ENCODE results near the gene ZNF225. TPM values are rescaled to one million over a fixed set of nuclear protein-coding genes. Genes with fewer than 3 reads are reported as not detected.

Gene ZNF225
- 1 to 10 TPM in 3 of 4 donors, under 1 TPM in 1; 0.75 to 1.4 (median 1.1) TPM for total RNA-seq

DNA sequence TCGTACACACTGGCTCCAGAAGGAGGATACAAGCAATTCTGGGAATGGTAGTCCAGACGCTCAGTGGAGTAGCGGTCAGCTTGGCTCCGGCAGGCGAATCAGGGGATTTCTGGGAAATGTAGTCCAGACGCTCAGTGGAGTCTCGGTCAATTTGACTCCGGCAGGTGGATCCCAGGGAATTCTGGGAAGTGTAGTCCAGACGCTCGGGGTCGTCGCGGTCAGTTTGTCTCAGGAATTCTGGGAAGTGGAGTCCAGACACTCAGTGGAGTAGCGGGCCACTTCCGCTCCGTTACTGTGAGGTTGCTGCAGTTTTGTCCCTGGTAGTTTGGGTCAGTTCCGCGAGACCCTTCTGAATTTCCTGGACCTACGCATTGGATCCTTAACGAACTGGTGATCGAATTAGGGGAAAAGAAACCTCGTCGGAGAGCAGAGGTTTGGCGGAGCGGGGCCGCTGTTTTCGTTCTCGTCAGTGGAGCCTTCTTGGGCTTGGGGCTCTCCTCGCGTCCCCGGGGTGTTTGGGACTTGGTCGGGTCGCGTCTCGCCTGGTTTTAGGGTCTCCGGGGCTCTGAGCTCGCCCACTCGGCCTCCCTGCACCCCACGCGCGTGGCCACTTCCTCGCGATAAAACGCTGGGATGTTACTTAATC is at the start of gene ZNF225:
Gene ZNF225 (plus strand): TSS at position 262 of the 646 bp plus-strand sequence. CDS start 2,429 bp downstream, outside the sequence.
- H3K9me3 ChIP-seq: peaks cover 0 to 17% (median 12%) of the 10 kb centered on the region in 3 donors
- in situ Hi-C loops (cut with MboI; ENCODE audit: low sequenced_read_pairs in 4 of 4): loop anchor here in 2 of 4 donors (5.0 to 10.0 kb wide), 4 partner anchors 99 to 192 kb away; partner anchors contain the start of genes ZNF227 (in 2 of the 2), ZNF235 (in 2 of the 2) and ZNF230 (in 1 of the 2)
- H3K27me3 ChIP-seq: no peaks in the 10 kb centered on the region
- ATAC-seq: peak; percentile 100
- peaks cover 8 to 45% of the 10 kb centered on the region in 2 donors for H3K36me3 ChIP-seq
- peak within 1 kb of the TSS; percentile 73 to 86 (median 84) for H3K27ac ChIP-seq
- H3K4me1 ChIP-seq: peaks cover 14 to 18% of the 10 kb centered on the region in 2 donors
- TF ChIP-seq, protein P1, sequence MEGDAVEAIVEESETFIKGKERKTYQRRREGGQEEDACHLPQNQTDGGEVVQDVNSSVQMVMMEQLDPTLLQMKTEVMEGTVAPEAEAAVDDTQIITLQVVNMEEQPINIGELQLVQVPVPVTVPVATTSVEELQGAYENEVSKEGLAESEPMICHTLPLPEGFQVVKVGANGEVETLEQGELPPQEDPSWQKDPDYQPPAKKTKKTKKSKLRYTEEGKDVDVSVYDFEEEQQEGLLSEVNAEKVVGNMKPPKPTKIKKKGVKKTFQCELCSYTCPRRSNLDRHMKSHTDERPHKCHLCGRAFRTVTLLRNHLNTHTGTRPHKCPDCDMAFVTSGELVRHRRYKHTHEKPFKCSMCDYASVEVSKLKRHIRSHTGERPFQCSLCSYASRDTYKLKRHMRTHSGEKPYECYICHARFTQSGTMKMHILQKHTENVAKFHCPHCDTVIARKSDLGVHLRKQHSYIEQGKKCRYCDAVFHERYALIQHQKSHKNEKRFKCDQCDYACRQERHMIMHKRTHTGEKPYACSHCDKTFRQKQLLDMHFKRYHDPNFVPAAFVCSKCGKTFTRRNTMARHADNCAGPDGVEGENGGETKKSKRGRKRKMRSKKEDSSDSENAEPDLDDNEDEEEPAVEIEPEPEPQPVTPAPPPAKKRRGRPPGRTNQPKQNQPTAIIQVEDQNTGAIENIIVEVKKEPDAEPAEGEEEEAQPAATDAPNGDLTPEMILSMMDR (IDR thresholded peaks at IDR 0.05 in 4 of 5, conservative IDR thresholded peaks at IDR 0.05 in 1 of 5): peak in 1 of 5 experiments; percentile 21
- TF ChIP-seq POLR2A (IDR thresholded peaks at IDR 0.05): peak in 1 of 2 donors; percentile 17
- intact Hi-C loops (cut with DNase I; ENCODE audit: low total_unique reads): loop anchor here (1.0 to 5.0 kb wide), 11 partner anchors 19 to 244 kb away; partner anchors contain the start of genes ZNF112, ZNF155, ZNF221 and ZNF224
- peak; percentile 97 to 98 for DNase-seq
- H3K4me3 ChIP-seq: peak within 1 kb of the TSS; percentile 67 to 92 (median 86)

DNA sequence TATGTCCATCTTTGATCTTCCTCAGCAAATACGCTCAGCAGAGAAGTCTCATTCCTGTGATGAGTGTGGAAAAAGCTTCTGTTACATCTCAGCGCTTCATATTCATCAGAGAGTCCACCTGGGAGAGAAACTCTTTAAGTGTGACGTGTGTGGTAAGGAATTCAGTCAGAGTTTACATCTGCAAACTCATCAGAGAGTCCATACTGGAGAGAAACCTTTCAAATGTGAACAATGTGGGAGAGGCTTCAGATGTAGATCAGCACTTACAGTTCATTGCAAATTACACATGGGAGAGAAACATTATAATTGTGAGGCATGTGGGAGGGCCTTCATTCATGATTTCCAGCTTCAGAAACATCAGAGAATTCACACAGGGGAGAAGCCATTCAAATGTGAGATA is 46.9 kb upstream of the ZNF225 start:
- H3K9me3 ChIP-seq: peaks cover 20 to 37% (median 23%) of the 10 kb centered on the region in 3 donors
- no peak for ATAC-seq
- no peak for DNase-seq
- no peak for TF ChIP-seq POLR2A (IDR thresholded peaks at IDR 0.05)
- TF ChIP-seq, protein P1 (IDR thresholded peaks at IDR 0.05 in 4 of 5, conservative IDR thresholded peaks at IDR 0.05 in 1 of 5): no peak
- H3K4me1 ChIP-seq: peaks cover under 1 to 1% of the 10 kb centered on the region in 2 donors
- H3K27me3 ChIP-seq: no peaks in the 10 kb centered on the region
- peak overlapping the region in 1 of 4 donors; percentile 35 for H3K4me3 ChIP-seq
- intact Hi-C loops (cut with DNase I; ENCODE audit: low total_unique reads) (no loop called here), in situ Hi-C loops (cut with MboI; ENCODE audit: low sequenced_read_pairs in 4 of 4) (no loop called here)
- H3K27ac ChIP-seq: no peak overlapping the region
- peaks cover 21 to 73% of the 10 kb centered on the region in 2 donors for H3K36me3 ChIP-seq

DNA sequence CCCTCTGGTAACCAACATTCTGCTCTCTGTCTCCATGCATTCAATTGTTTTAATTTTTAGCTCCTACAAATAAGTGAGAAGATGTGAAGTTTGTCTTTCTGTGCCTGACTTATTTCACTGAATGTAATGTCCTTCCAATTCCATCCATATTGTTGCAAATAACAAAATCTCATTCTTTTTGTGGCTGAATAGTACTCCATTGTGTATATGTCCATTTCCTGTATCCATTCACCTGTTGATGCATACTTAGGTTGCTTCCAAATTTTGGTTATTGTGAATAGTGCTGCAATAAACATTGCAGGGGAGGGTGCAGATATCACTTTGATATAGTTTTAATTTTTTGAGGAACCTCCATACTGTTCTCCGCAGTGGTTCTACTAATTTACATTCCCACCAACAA is 43.8 kb upstream of the ZNF225 start:
- intact Hi-C loops (cut with DNase I; ENCODE audit: low total_unique reads) (no loop called here), in situ Hi-C loops (cut with MboI; ENCODE audit: low sequenced_read_pairs in 4 of 4) (no loop called here)
- no peak for TF ChIP-seq POLR2A (IDR thresholded peaks at IDR 0.05)
- TF ChIP-seq, protein P1 (IDR thresholded peaks at IDR 0.05 in 4 of 5, conservative IDR thresholded peaks at IDR 0.05 in 1 of 5): no peak
- Histone ChIP-seq H3K27me3 (no peaks in the 10 kb centered on the region), H3K9me3 (peaks cover 17 to 25% (median 18%) of the 10 kb centered on the region in 3 donors), H3K27ac (no peak overlapping the region), H3K4me3 (no peak overlapping the region), H3K4me1 (peaks cover 10 to 13% of the 10 kb centered on the region in 2 donors), H3K36me3 (peaks cover 19 to 42% of the 10 kb centered on the region in 2 donors)
- ATAC-seq (no peak), DNase-seq (no peak)

DNA sequence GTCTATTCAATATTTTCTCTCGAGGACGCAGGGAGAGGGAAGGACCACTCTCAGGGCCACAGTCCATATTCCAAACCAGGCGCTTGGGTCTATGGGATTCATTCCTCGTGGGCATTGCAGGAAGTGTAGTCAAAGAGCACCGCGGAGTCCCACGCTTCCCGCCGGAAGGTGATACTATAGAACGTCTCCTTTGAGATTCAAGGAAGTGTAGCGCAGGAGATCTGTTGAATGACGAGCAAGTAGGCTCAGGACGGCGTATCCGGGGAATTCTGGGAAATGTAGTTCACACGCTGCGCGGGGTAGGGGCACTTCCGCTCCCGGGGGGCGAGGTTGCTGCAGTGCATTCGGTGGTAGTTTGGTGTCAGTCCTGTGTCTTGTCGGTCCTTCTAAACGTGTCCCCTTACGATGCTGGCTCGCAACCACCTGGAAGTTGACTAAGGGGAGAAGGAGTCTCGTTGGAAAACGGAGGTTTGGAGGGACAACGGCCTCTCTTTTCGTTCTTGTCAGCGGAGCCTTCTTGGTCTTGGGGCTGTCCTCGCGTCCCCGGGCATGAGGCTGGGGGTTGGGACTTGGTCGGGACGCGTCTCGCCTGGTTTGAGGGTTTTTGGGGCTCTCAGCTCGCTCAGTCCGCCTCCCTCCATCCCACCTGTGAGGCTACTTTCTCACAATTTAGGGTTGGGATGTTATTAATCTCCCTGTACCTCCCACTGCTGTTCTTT is 41.2 kb upstream of the ZNF225 start, which contains the start of gene ZNF284:
Gene ZNF284 (plus strand): TSS at position 336 of the 719 bp plus-strand sequence. CDS start 4,231 bp downstream, outside the sequence.
- intact Hi-C loops (cut with DNase I; ENCODE audit: low total_unique reads): loop anchor here (1.0 to 5.0 kb wide), 9 partner anchors 20 to 232 kb away; partner anchors contain the start of genes ZNF155, ZNF223, ZNF224 and ZNF225
- H3K27ac ChIP-seq: peak within 1 kb of the TSS; percentile 56 to 79 (median 59)

More for the DNA sequence above, 41.2 kb upstream of the ZNF225 start, which contains the start of gene ZNF284:
- H3K9me3 ChIP-seq: peaks cover 4 to 12% (median 4%) of the 10 kb centered on the region in 3 donors
- in situ Hi-C loops (cut with MboI; ENCODE audit: low sequenced_read_pairs in 4 of 4): no loop called here
- DNase-seq: peak; percentile 82 to 87
- peak in 1 of 2 donors; percentile 20 for TF ChIP-seq POLR2A (IDR thresholded peaks at IDR 0.05)
- TF ChIP-seq, protein P1 (IDR thresholded peaks at IDR 0.05 in 4 of 5, conservative IDR thresholded peaks at IDR 0.05 in 1 of 5): no peak
- no peaks in the 10 kb centered on the region for H3K27me3 ChIP-seq
- ATAC-seq: peak; percentile 100
- peaks cover 10 to 13% of the 10 kb centered on the region in 2 donors for H3K4me1 ChIP-seq
- peaks cover under 1 to 25% of the 10 kb centered on the region in 2 donors for H3K36me3 ChIP-seq
- peak within 1 kb of the TSS; percentile 60 to 83 (median 77) for H3K4me3 ChIP-seq

Measured in gastrocnemius medialis (tissue), 4 donors.